Measurements from ENCODE around the gene SLC6A4. TPM values are rescaled to one million over a fixed set of nuclear protein-coding genes. Genes with fewer than 3 reads are reported as not detected.

SLC6A4 gene
- total and polyA plus RNA-seq, 10 donors, result under 0.01 to 0.34 (median 0.15) TPM; not detected in 3

GRCh38 chr17:30211371-30211770, 24.1 kb downstream of the SLC6A4 start:
- 66 to 84% (median 78%) methylated on average over 6 of the region's 6 CpGs for WGBS, 5 donors
- H3K27me3 ChIP-seq (replicated peaks in 1 of 7), result peaks cover 0 to 8% (median 0%) of the 10 kb centered on the region in 7 donors
- H3K4me1 ChIP-seq, result no peaks in the 10 kb centered on the region
- H3K36me3 ChIP-seq, result no peaks in the 10 kb centered on the region
- no peak overlapping the region for H3K27ac ChIP-seq
- no peak overlapping the region for H3K4me3 ChIP-seq
- no peaks in the 10 kb centered on the region for H3K9me3 ChIP-seq
- TF ChIP-seq POLR2A (IDR thresholded peaks at IDR 0.05), result no peak
- intact Hi-C loops (cut with DNase I; ENCODE audit: low total_unique reads), result no loop called here
- peak; percentile 36 for DNase-seq

- no peak overlapping the region for H3K27ac ChIP-seq
These were observed 24.6 kb downstream of the SLC6A4 start for GRCh38 chr17:30210901-30211300.

GRCh38 chr17:30210366-30210765, 25.1 kb downstream of the SLC6A4 start:
- DNase-seq, result peak; percentile 33

More at GRCh38 chr17:30210901-30211300, 24.6 kb downstream of the SLC6A4 start:
- peak; percentile 45 for DNase-seq
- Histone ChIP-seq H3K36me3 (no peaks in the 10 kb centered on the region), H3K9me3 (no peaks in the 10 kb centered on the region), H3K4me3 (no peak overlapping the region), H3K4me1 (no peaks in the 10 kb centered on the region), H3K27me3 (replicated peaks in 1 of 7) (peaks cover 0 to 8% (median 0%) of the 10 kb centered on the region in 7 donors)
- intact Hi-C loops (cut with DNase I; ENCODE audit: low total_unique reads), result no loop called here
- WGBS, 5 donors, result 91 to 97% (median 93%) methylated on average over 10 of the region's 10 CpGs
- TF ChIP-seq POLR2AphosphoS5 (IDR thresholded peaks at IDR 0.05) (no peak), POLR2A (IDR thresholded peaks at IDR 0.05) (no peak), CTCF (IDR thresholded peaks at IDR 0.05 in 8 of 11, conservative IDR thresholded peaks at IDR 0.05 in 3 of 11) (no peak)

GRCh38 chr17:30209930-30210329, 25.6 kb downstream of the SLC6A4 start:
- Histone ChIP-seq H3K27me3 (replicated peaks in 1 of 7) (peaks cover 0 to 15% (median 0%) of the 10 kb centered on the region in 7 donors), H3K9me3 (no peaks in the 10 kb centered on the region), H3K36me3 (no peaks in the 10 kb centered on the region), H3K27ac (no peak overlapping the region), H3K4me1 (no peaks in the 10 kb centered on the region), H3K4me3 (no peak overlapping the region)
- TF ChIP-seq POLR2A (IDR thresholded peaks at IDR 0.05) (no peak), CTCF (IDR thresholded peaks at IDR 0.05 in 8 of 11, conservative IDR thresholded peaks at IDR 0.05 in 3 of 11) (no peak), POLR2AphosphoS5 (IDR thresholded peaks at IDR 0.05) (no peak)
- WGBS, 5 donors, result 89 to 94% (median 91%) methylated on average over 7 of the region's 7 CpGs
- intact Hi-C loops (cut with DNase I; ENCODE audit: low total_unique reads), result no loop called here
- no peak for DNase-seq

More at GRCh38 chr17:30210366-30210765, 25.1 kb downstream of the SLC6A4 start:
- H3K4me1 ChIP-seq, result no peaks in the 10 kb centered on the region
- intact Hi-C loops (cut with DNase I; ENCODE audit: low total_unique reads), result no loop called here
- no peaks in the 10 kb centered on the region for H3K9me3 ChIP-seq
- H3K4me3 ChIP-seq, result no peak overlapping the region
- no peak for TF ChIP-seq CTCF (IDR thresholded peaks at IDR 0.05 in 8 of 11, conservative IDR thresholded peaks at IDR 0.05 in 3 of 11)
- no peak for TF ChIP-seq POLR2A (IDR thresholded peaks at IDR 0.05)
- TF ChIP-seq POLR2AphosphoS5 (IDR thresholded peaks at IDR 0.05), result no peak
- H3K27me3 ChIP-seq (replicated peaks in 1 of 7), result peaks cover 0 to 10% (median 0%) of the 10 kb centered on the region in 7 donors
- WGBS, 5 donors, result 77 to 94% (median 88%) methylated on average over 2 to 11 of the region's 11 CpGs
- H3K36me3 ChIP-seq, result no peaks in the 10 kb centered on the region
- no peak overlapping the region for H3K27ac ChIP-seq

- Histone ChIP-seq H3K4me3 (no peak overlapping the region), H3K9me3 (no peaks in the 10 kb centered on the region), H3K4me1 (no peaks in the 10 kb centered on the region), H3K27me3 (replicated peaks in 1 of 7) (peaks cover 0 to 32% (median 0%) of the 10 kb centered on the region in 7 donors), H3K27ac (no peak overlapping the region), H3K36me3 (no peaks in the 10 kb centered on the region)
- intact Hi-C loops (cut with DNase I; ENCODE audit: low total_unique reads), result no loop called here
- TF ChIP-seq POLR2A (IDR thresholded peaks at IDR 0.05) (no peak), POLR2AphosphoS5 (IDR thresholded peaks at IDR 0.05) (no peak), CTCF (IDR thresholded peaks at IDR 0.05 in 8 of 11, conservative IDR thresholded peaks at IDR 0.05 in 3 of 11) (no peak)
- DNase-seq, result no peak
- 28 to 38% (median 31%) methylated on average over 3 of the region's 3 CpGs for WGBS, 5 donors
These were observed 27.3 kb downstream of the SLC6A4 start for GRCh38 chr17:30208214-30208613.

Measured in spleen (tissue), 11 donors.